PC-3 (cell line): ENCODE data around the gene NEURL1B. TPM values are rescaled to one million over a fixed set of nuclear protein-coding genes. Genes with fewer than 3 reads are reported as not detected.

Experiments used
- ATAC-seq: fragments of 200-7000 bp; cut with Tn5 transposase; 2 replicates; pipeline ENCODE4 v1.9.1; 2020; ENCODE audit warnings: mild to moderate bottlenecking, moderate library complexity
- BruUV-seq: library from RNA; stranded (reverse); fragments of 400-500 nt; replicated peaks from 2 replicates; lab custom pipeline; 2021; lab: Mats Ljungman, UMichigan
- CTCF ChIA-PET: fragments of 300-600 bp; sonication (Branson Sonifier 250); formaldehyde crosslinking; loops from one replicate; lab custom pipeline; 2022; ENCODE audit warnings: antibody characterized with exemption; lab: Charles Lee
- POLR2A ChIA-PET: fragments of 300-600 bp; sonication (Branson Sonifier 250); formaldehyde crosslinking; loops from one replicate; lab custom pipeline; 2022; ENCODE audit warnings: antibody characterized with exemption; ENCODE audit not compliant: unreplicated experiment; lab: Charles Lee
- DNase-seq: peaks from one replicate; pipeline ENCODE4 v3.0.0-alpha.2; 2015
- H2AFZ ChIP-seq: fragments of 300-600 bp; sonication (generic); 2 replicates; pipeline ENCODE4 v1.6.0; 2016; ENCODE audit warnings: antibody characterized with exemption, low read length
- H3F3A ChIP-seq: fragments of 300-600 bp; sonication (generic); one replicate; pipeline ENCODE4 v1.6.0; 2017; ENCODE audit warnings: antibody characterized with exemption, low read length, control low read depth, mild to moderate bottlenecking; ENCODE audit not compliant: unreplicated experiment
- H3K27ac ChIP-seq: fragments of 300-600 bp; sonication (generic); 2 replicates; pipeline ENCODE4 v1.5.1; 2016; ENCODE audit warnings: mild to moderate bottlenecking, low read length
- H3K27me3 ChIP-seq: fragments of 300-600 bp; sonication (generic); 2 replicates; pipeline ENCODE4 v1.6.1; 2016; ENCODE audit warnings: low read length, mixed read lengths
- H3K36me3 ChIP-seq: fragments of 300-600 bp; sonication (generic); 2 replicates; pipeline ENCODE4 v1.6.1; 2016; ENCODE audit warnings: low read depth, mixed run types, low read length, mixed read lengths
- H3K4me1 ChIP-seq: fragments of 300-600 bp; sonication (generic); 2 replicates; pipeline ENCODE4 v1.5.1; 2016; ENCODE audit warnings: low read length; ENCODE audit not compliant: insufficient read depth
- H3K4me2 ChIP-seq: fragments of 300-600 bp; sonication (generic); 2 replicates; pipeline ENCODE4 v1.6.0; 2016; ENCODE audit warnings: low read length
- H3K4me3 ChIP-seq: fragments of 300-600 bp; sonication (generic); 2 replicates; pipeline ENCODE4 v1.5.1; 2016; ENCODE audit warnings: mild to moderate bottlenecking, low read length, mixed read lengths
- H3K79me2 ChIP-seq: fragments of 300-600 bp; sonication (generic); 2 replicates; pipeline ENCODE4 v1.6.1; 2017; ENCODE audit warnings: low read length, mixed read lengths
- H3K9ac ChIP-seq: fragments of 300-600 bp; sonication (generic); 2 replicates; pipeline ENCODE4 v1.6.0; 2016; ENCODE audit warnings: mild to moderate bottlenecking, low read length
- H3K9me2 ChIP-seq: fragments of 300-600 bp; sonication (generic); replicated peaks from 2 replicates; pipeline ENCODE4 v1.6.1; 2016; ENCODE audit warnings: mixed run types, low read length, mixed read lengths
- H3K9me3 ChIP-seq: fragments of 300-600 bp; sonication (generic); 2 replicates; pipeline ENCODE4 v1.6.1; 2016; ENCODE audit warnings: low read length, mixed read lengths
- H4K20me1 ChIP-seq: fragments of 300-600 bp; sonication (generic); 2 replicates; pipeline ENCODE4 v1.6.1; 2016; ENCODE audit warnings: low read length, mixed read lengths
- EZH2 ChIP-seq: fragments of 300-600 bp; sonication (generic); IDR thresholded peaks from one replicate; pipeline ENCODE4 v1.6.1; 2017; ENCODE audit warnings: antibody characterized with exemption, mild to moderate bottlenecking, low read length; ENCODE audit not compliant: unreplicated experiment
- EZH2phosphoT487 ChIP-seq: fragments of 300-600 bp; sonication (generic); IDR thresholded peaks from 2 replicates; pipeline ENCODE4 v1.6.1; 2018; ENCODE audit warnings: mild to moderate bottlenecking, antibody characterized with exemption, low read length, borderline replicate concordance
- intact Hi-C: fragments of 100-400 bp; cut with micrococcal nuclease; formaldehyde crosslinking; loops from 2 replicates; pipeline ENCODE4 v1.9.0; 2023
- total RNA-seq: library from RNA; depleted of rRNA; stranded (reverse); fragments of >200 nt; gene quantifications from 2 replicates; pipeline ENCODE4 v1.2.3, GENCODE V29; 2014
- TF ChIP-seq, protein P1 (sequence below): fragments of 300-600 bp; sonication (generic); conservative IDR thresholded peaks from 2 replicates; pipeline ENCODE4 v1.5.1; 2017; ENCODE audit warnings: antibody characterized with exemption, low read depth, mild to moderate bottlenecking, low read length

Gene NEURL1B
- total RNA-seq, 1 experiment from 2014 or later = 0.95 TPM

DNA sequence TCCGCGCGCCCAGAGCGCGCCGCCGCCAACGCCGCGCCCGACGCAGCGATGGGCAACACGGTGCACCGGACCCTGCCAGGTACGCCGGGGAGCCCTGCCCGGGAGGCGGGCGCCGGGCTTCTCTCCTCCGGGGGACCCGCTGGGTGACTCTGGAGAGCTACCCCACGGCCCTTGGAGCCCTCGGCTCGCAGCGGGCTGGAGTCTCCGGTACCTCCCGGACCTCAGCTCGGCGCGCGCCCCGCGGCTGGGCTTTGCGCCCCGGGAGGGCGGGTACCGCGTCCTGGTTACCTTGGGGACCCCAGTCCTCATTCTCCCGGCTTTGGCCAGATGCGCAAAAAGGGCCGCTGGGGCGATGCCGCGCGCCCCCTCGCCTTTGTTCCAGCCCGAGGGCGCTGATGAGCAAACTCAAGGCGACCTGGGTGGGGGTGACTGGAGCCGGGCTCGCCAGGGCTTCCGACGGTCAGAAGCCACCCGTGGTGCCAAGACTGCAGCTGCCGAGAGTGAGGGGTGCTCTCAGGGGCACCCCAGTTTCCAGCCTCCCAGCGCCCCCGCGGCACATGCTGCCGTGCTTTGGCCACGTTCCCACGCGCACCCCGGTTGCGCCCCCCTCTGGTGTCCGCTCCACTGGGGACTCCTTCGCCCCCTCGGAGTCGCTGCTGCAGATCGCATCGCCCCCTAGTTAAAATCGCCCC is 442 bp downstream of the NEURL1B start:
- H3K4me3 ChIP-seq = peak overlapping the region; percentile 76
- H3K9ac ChIP-seq = no peak overlapping the region
- no peaks in the 10 kb centered on the region for H4K20me1 ChIP-seq
- ChIA-PET POLR2A (no interaction called here), CTCF (no interaction called here)
- H3K36me3 ChIP-seq = no peaks in the 10 kb centered on the region
- peaks cover 9% of the 10 kb centered on the region for H3K4me1 ChIP-seq
- peak overlapping the region; percentile 99 for H2AFZ ChIP-seq
- peaks cover 9% of the 10 kb centered on the region; the same call in 1 of the 2 replicates for H3K27me3 ChIP-seq
- no peaks in the 10 kb centered on the region for H3K79me2 ChIP-seq
- no peaks in the 10 kb centered on the region for H3K9me3 ChIP-seq
- no peaks in the 10 kb centered on the region for H3K9me2 ChIP-seq
- BruUV-seq = no TSS peak
- intact Hi-C loops = no loop called here
- no peak for TF ChIP-seq EZH2
- TF ChIP-seq EZH2phosphoT487 = no peak
- TF ChIP-seq, protein P1, sequence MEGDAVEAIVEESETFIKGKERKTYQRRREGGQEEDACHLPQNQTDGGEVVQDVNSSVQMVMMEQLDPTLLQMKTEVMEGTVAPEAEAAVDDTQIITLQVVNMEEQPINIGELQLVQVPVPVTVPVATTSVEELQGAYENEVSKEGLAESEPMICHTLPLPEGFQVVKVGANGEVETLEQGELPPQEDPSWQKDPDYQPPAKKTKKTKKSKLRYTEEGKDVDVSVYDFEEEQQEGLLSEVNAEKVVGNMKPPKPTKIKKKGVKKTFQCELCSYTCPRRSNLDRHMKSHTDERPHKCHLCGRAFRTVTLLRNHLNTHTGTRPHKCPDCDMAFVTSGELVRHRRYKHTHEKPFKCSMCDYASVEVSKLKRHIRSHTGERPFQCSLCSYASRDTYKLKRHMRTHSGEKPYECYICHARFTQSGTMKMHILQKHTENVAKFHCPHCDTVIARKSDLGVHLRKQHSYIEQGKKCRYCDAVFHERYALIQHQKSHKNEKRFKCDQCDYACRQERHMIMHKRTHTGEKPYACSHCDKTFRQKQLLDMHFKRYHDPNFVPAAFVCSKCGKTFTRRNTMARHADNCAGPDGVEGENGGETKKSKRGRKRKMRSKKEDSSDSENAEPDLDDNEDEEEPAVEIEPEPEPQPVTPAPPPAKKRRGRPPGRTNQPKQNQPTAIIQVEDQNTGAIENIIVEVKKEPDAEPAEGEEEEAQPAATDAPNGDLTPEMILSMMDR = no peak
- ATAC-seq (peak; percentile 48; the same call in 1 of the 2 replicates), DNase-seq (no peak)
- peak overlapping the region; percentile 94 for H3K4me2 ChIP-seq
- no peaks in the 10 kb centered on the region for H3F3A ChIP-seq
- no peak overlapping the region for H3K27ac ChIP-seq

DNA sequence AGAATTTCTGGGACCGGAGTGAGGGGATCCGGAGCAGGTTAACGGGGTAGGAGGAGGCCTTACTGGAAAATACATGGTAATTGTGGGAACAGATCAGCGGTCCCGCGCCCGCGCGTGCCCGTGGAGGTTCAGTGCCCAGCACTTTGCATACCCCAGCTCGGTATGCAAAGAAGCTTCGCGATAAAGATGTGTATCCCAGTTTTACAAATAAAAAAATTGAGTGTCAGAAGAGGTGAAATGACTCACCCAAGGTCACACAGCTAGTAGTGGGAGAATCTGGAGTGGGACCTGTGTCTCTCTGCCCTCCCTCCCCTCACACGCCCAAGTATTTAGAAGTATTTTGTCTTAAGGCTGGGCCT is 967 bp downstream of the NEURL1B start:
- POLR2A ChIA-PET = no interaction called here
- Histone ChIP-seq H3K27me3 (peaks cover 9% of the 10 kb centered on the region; the same call in 1 of the 2 replicates), H3K27ac (no peak overlapping the region), H3K4me2 (peak overlapping the region; percentile 94), H3F3A (no peaks in the 10 kb centered on the region), H3K9me2 (no peaks in the 10 kb centered on the region), H3K4me3 (peak overlapping the region; percentile 76), H3K79me2 (no peaks in the 10 kb centered on the region), H3K9me3 (no peaks in the 10 kb centered on the region), H2AFZ (peak overlapping the region; percentile 99), H3K4me1 (peaks cover 9% of the 10 kb centered on the region), H3K9ac (no peak overlapping the region), H4K20me1 (no peaks in the 10 kb centered on the region), H3K36me3 (no peaks in the 10 kb centered on the region)
- no TSS peak for BruUV-seq
- intact Hi-C loops = no loop called here
- ATAC-seq = no peak
- TF ChIP-seq EZH2phosphoT487 (no peak), EZH2 (no peak)
- TF ChIP-seq, protein P1 = no peak
- CTCF ChIA-PET = no interaction called here
- no peak for DNase-seq

DNA sequence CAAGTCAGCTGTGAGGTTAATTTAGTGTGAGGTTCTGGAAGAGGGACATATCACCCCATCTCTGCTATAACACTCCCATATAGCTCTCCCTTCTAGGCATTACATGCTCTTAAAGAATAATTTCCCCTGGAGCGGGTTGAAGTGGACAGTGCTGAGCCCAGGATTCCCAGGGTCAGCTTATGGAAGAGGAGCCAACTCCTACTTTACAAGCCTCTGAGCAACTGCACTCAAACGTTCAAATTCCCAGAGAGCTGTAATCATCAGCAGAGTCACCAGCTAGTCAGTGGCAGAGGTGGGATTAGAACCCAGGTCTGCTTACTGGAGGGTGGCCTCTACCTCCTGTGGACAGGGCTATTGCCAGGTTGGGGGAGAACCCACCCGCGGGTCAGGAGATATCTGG is 1.4 kb downstream of the NEURL1B start:
- H3K4me2 ChIP-seq = no peak overlapping the region
- H3K4me3 ChIP-seq = no peak overlapping the region
- H3K9me3 ChIP-seq = no peaks in the 10 kb centered on the region
- BruUV-seq = no TSS peak
- no peaks in the 10 kb centered on the region for H3F3A ChIP-seq
- TF ChIP-seq, protein P1 = no peak
- TF ChIP-seq EZH2phosphoT487 (no peak), EZH2 (no peak)
- ChIA-PET CTCF (interaction anchor here (0.9 kb wide), 1 partner anchor 55 kb away, joined by 3 read pairs; no protein-coding TSS in a partner anchor), POLR2A (no interaction called here)
- H3K27me3 ChIP-seq = peaks cover 9% of the 10 kb centered on the region; the same call in 1 of the 2 replicates
- no peaks in the 10 kb centered on the region for H4K20me1 ChIP-seq
- no peaks in the 10 kb centered on the region for H3K36me3 ChIP-seq
- ATAC-seq (no peak), DNase-seq (no peak)
- intact Hi-C loops = no loop called here
- no peak overlapping the region for H2AFZ ChIP-seq
- H3K79me2 ChIP-seq = no peaks in the 10 kb centered on the region
- peaks cover 9% of the 10 kb centered on the region for H3K4me1 ChIP-seq
- H3K9ac ChIP-seq = no peak overlapping the region
- H3K27ac ChIP-seq = no peak overlapping the region
- H3K9me2 ChIP-seq = no peaks in the 10 kb centered on the region
